MM.1S (cell line): ENCODE results near the gene FBXO44.

Experiments used
- DNase-seq: peaks from one replicate; pipeline ENCODE4 v3.0.0-alpha.2; 2015
- H2AFZ ChIP-seq: fragments of 300-600 bp; sonication (generic); 2 replicates; pipeline ENCODE4 v1.6.0; 2016; ENCODE audit warnings: antibody characterized with exemption, low read length
- H3F3A ChIP-seq: fragments of 300-600 bp; sonication (generic); 2 replicates; pipeline ENCODE4 v1.6.1; 2016; ENCODE audit warnings: mild to moderate bottlenecking, antibody characterized with exemption, low read length, moderate library complexity, mixed read lengths; ENCODE audit not compliant: insufficient read depth
- H3K27ac ChIP-seq: fragments of 300-600 bp; sonication (generic); 2 replicates; pipeline ENCODE4 v1.5.1; 2016; ENCODE audit warnings: mild to moderate bottlenecking, low read length
- H3K27me3 ChIP-seq: fragments of 300-600 bp; sonication (generic); replicated peaks from 2 replicates; pipeline ENCODE4 v1.6.0; 2016; ENCODE audit warnings: low read length; ENCODE audit not compliant: insufficient read depth
- H3K36me3 ChIP-seq: fragments of 300-600 bp; sonication (generic); replicated peaks from 2 replicates; pipeline ENCODE4 v1.6.1; 2016; ENCODE audit warnings: mild to moderate bottlenecking, low read length, mixed read lengths; ENCODE audit not compliant: insufficient read depth
- H3K4me1 ChIP-seq: fragments of 300-600 bp; sonication (generic); 2 replicates; pipeline ENCODE4 v1.6.1; 2016; ENCODE audit warnings: low read length, mixed read lengths
- H3K4me2 ChIP-seq: fragments of 300-600 bp; sonication (generic); 2 replicates; pipeline ENCODE4 v1.6.0; 2016; ENCODE audit warnings: low read depth, low read length
- H3K4me3 ChIP-seq: fragments of 300-600 bp; sonication (generic); 2 replicates; pipeline ENCODE4 v1.5.1; 2016; ENCODE audit warnings: low read length, mixed read lengths
- H3K79me2 ChIP-seq: fragments of 300-600 bp; sonication (generic); 2 replicates; pipeline ENCODE4 v1.6.1; 2016; ENCODE audit warnings: mixed run types, low read length, mixed read lengths
- H3K9ac ChIP-seq: fragments of 300-600 bp; sonication (generic); 2 replicates; pipeline ENCODE4 v1.6.1; 2016; ENCODE audit warnings: low read length, mixed read lengths
- H3K9me2 ChIP-seq: fragments of 300-600 bp; sonication (generic); replicated peaks from 2 replicates; pipeline ENCODE4 v1.6.1; 2016; ENCODE audit warnings: mild to moderate bottlenecking, low read length, mixed read lengths; ENCODE audit not compliant: insufficient read depth
- H3K9me3 ChIP-seq: fragments of 300-600 bp; sonication (generic); replicated peaks from 2 replicates; pipeline ENCODE4 v1.6.1; 2016; ENCODE audit warnings: mild to moderate bottlenecking, low read length, mixed read lengths; ENCODE audit not compliant: insufficient read depth
- H4K20me1 ChIP-seq: fragments of 300-600 bp; sonication (generic); 2 replicates; pipeline ENCODE4 v1.6.1; 2016; ENCODE audit warnings: mild to moderate bottlenecking, low read length, moderate library complexity, mixed read lengths; ENCODE audit not compliant: insufficient read depth
- CTCF ChIP-seq: fragments of 300-600 bp; sonication (generic); IDR thresholded peaks from 2 replicates; pipeline ENCODE4 v1.5.1; 2016; ENCODE audit warnings: antibody characterized with exemption, low read length, mixed read lengths
- EZH2 ChIP-seq: fragments of 300-600 bp; sonication (generic); optimal IDR thresholded peaks from 2 replicates; pipeline ENCODE3; 2017; ENCODE audit warnings: low read depth, mild to moderate bottlenecking, antibody characterized with exemption, low read length, mixed read lengths
- EZH2phosphoT487 ChIP-seq: fragments of 300-600 bp; sonication (generic); IDR thresholded peaks from 2 replicates; pipeline ENCODE4 v1.6.1; 2018; ENCODE audit warnings: antibody characterized with exemption, low read length

Gene FBXO44

GRCh38 chr1:11643782-11644181 lies 10.9 kb upstream of the FBXO44 start:
- no peak for DNase-seq
- Histone ChIP-seq H4K20me1 (no peaks in the 10 kb centered on the region), H3K4me3 (no peak overlapping the region), H3K9ac (no peak overlapping the region), H2AFZ (no peak overlapping the region), H3K36me3 (no peaks in the 10 kb centered on the region), H3K4me2 (no peak overlapping the region), H3K27ac (no peak overlapping the region), H3K9me2 (no peaks in the 10 kb centered on the region), H3K27me3 (peaks cover 41% of the 10 kb centered on the region), H3F3A (no peaks in the 10 kb centered on the region), H3K4me1 (no peaks in the 10 kb centered on the region), H3K9me3 (no peaks in the 10 kb centered on the region), H3K79me2 (no peaks in the 10 kb centered on the region)
- TF ChIP-seq EZH2 (no peak), CTCF (no peak)

GRCh38 chr1:11645270-11645669 lies 9.4 kb upstream of the FBXO44 start:
- H3K9me2 ChIP-seq, result no peaks in the 10 kb centered on the region
- no peak overlapping the region for H2AFZ ChIP-seq
- H4K20me1 ChIP-seq, result no peaks in the 10 kb centered on the region
- no peaks in the 10 kb centered on the region for H3K36me3 ChIP-seq
- H3K9ac ChIP-seq, result no peak overlapping the region
- no peaks in the 10 kb centered on the region for H3F3A ChIP-seq
- H3K27me3 ChIP-seq, result peaks cover 26% of the 10 kb centered on the region
- no peak overlapping the region for H3K27ac ChIP-seq
- TF ChIP-seq EZH2, result no peak
- no peak for TF ChIP-seq EZH2phosphoT487
- TF ChIP-seq CTCF, result no peak
- no peaks in the 10 kb centered on the region for H3K79me2 ChIP-seq
- DNase-seq, result no peak
- H3K4me2 ChIP-seq, result no peak overlapping the region
- H3K4me3 ChIP-seq, result no peak overlapping the region
- H3K9me3 ChIP-seq, result no peaks in the 10 kb centered on the region
- 0 out of 2 replicates have a peak, but pooled peaks cover 6% of the 10 kb centered on the region for H3K4me1 ChIP-seq

- peaks cover 8% of the 10 kb centered on the region for H3K4me1 ChIP-seq
- TF ChIP-seq CTCF (peak; percentile 71), EZH2phosphoT487 (no peak), EZH2 (no peak)
- no peak overlapping the region for H3K4me2 ChIP-seq
- peak; percentile 80 for DNase-seq
- H3K27ac ChIP-seq, result no peak overlapping the region
- no peak overlapping the region for H2AFZ ChIP-seq
- no peak overlapping the region for H3K9ac ChIP-seq
- no peaks in the 10 kb centered on the region for H3K79me2 ChIP-seq
- no peak overlapping the region for H3K4me3 ChIP-seq
- H3K27me3 ChIP-seq, result peaks cover 21% of the 10 kb centered on the region
- H4K20me1 ChIP-seq, result no peaks in the 10 kb centered on the region
- no peaks in the 10 kb centered on the region for H3K36me3 ChIP-seq
- H3K9me2 ChIP-seq, result no peaks in the 10 kb centered on the region
- no peaks in the 10 kb centered on the region for H3K9me3 ChIP-seq
- no peaks in the 10 kb centered on the region; the same call in 1 of the 2 replicates for H3F3A ChIP-seq
These were observed 8.9 kb upstream of the FBXO44 start for GRCh38 chr1:11645670-11646265.
